SKM-1 treated with dmso at 0.1 percent for 144 hours (cell line): Measurements from ENCODE around the gene NKIRAS1.
A peak's percentile ranks its signal among the peaks of the same experiment; 100 is the strongest.

Source experiments
- DNase-seq: peaks from one replicate; lab custom pipeline; 2025; ENCODE audit not compliant: unreplicated experiment; lab: John Stamatoyannopoulos, UW

The NKIRAS1 gene

DNA sequence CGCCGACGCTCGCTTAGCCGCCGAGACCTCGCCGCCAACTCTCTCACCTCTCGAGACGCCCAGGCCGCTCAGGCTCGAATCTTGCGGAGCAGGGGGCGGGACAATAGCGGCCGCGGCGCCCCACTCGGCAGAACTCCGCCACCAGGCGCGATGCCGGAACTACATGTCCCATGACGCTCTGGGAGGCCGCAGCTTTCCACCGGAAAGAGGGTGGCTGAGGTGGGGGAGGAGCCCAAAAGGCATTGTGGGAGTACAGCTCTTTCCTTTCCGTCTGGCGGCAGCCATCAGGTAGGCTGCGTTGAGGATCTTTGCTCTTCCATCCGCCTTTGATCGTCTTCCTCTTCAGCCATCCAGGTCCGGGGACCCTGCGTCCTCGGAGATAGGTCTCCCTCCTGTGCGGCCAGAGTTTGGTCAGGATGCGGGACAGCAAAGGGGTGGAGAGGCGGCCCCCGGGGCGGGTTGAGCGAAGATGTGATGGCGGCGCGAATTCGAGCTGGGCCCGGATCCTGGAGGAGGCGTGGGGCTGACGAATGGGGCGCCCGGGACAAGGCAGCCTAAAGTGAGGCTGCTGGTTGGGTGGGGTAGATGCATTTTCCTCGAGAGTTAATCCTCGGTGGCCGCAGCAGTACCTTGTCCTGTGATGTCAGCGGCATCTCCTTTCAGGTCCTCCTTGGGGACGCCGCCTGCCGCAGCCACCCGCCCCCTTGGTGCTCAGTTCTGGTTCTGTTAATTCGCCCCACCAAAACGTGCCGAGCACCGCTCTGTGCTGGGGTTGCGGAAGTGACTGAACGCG is at the start of gene NKIRAS1, which contains the start of gene RPL15:
TSS of gene NKIRAS1 (minus strand) at position 105 of the 793 bp plus-strand sequence. CDS start 6,086 bp downstream, outside the sequence.
TSS of gene RPL15 (plus strand) at position 247 of the 793 bp plus-strand sequence. CDS start 728 bp downstream, outside the sequence.
- DNase-seq: peak; percentile 97

DNA sequence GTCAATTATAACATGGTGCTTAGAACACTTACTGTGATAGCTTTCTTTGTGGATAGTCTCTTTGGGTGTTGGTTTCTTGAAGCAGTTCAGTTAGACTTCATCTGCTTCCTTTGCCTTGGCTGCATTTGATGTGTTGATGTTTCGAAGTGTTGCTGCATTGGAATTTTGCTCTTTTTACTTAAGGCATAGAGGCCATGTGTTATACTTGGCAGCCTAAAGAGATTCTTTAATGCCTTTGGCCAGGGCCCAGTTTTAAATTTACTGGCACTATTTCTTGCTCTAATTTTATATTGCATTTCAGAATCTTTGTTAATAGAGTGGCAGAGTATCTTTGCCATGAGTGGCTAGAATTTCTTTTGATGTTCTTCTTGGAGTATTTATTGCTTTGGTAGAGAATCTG is 49.5 kb upstream of the NKIRAS1 start:
- DNase-seq: no peak

DNA sequence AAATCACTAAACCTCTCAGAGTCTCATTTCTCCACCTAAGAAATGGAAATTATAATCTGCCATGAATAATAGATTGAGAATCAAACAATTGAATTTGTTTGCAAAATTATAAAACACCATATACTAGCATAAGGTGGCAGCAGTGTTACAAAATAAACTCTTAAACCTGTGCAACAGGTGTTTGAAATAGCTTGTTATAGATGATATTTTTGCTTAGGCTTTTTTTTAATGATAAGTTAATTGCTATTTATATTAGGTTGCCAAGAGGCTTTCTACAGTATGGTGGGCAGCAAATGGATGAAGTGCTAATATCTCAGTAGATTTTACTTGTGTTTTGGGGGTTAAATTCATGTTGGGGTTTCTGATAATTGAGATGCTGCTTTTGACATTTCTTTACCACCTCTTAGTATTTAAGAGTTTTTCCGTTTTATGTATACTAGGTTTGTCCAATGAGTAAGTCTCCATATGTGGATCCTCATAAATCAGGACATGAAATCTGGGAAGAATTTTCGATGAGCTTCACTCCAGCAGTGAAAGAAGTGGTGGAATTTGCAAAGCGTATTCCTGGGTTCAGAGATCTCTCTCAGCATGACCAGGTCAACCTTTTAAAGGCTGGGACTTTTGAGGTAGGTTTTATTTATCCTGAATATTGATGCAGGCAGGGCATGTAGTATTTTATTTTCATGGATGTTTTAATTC is 47.9 kb upstream of the NKIRAS1 start:
- no peak for DNase-seq

DNA sequence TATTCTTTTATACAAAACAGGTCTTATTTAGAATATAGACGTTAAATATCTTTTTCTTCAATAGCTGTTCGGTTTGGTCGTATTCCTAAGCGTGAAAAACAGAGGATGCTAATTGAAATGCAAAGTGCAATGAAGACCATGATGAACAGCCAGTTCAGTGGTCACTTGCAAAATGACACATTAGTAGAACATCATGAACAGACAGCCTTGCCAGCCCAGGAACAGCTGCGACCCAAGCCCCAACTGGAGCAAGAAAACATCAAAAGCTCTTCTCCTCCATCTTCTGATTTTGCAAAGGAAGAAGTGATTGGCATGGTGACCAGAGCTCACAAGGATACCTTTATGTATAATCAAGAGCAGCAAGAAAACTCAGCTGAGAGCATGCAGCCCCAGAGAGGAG is 45.1 kb upstream of the NKIRAS1 start:
- DNase-seq: no peak

DNA sequence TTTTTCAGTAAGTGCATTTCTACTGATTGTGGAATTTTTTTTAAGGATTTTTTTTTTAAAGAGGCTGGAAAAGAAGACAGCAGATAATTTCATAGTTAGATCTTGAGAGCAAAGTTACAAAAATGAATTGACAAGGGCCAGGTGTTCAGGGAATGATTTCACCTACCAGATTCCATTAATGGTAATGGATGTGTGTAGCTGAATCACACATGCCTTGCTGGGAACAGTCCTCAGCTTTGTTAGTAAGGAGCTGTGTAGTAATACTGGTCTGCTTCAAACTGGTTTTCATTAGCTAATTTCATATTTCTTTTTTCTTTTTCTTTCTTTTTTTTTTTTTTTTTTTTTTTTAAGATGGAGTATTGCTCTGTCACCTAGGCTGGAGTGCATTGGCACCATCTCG is 44.3 kb upstream of the NKIRAS1 start:
- no peak for DNase-seq

DNA sequence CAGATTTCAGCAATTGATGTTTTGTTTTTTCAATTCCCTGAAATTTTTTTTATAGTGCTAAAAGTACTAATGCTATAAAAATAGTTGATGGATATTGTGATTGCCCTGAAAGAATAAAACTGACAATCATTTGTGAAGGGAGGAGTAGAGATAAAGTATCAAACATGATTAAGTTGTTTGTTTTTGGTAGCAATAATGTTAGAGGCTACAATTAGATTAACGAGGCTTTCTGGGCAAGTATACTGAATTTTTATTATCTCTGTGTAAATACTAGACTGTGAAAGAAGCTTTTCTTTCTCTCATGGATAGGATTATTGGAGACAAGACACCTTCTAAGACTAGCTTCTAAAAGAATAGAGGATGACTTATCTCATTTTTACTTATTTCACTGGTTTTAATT is 43.9 kb upstream of the NKIRAS1 start:
- no peak for DNase-seq

DNA sequence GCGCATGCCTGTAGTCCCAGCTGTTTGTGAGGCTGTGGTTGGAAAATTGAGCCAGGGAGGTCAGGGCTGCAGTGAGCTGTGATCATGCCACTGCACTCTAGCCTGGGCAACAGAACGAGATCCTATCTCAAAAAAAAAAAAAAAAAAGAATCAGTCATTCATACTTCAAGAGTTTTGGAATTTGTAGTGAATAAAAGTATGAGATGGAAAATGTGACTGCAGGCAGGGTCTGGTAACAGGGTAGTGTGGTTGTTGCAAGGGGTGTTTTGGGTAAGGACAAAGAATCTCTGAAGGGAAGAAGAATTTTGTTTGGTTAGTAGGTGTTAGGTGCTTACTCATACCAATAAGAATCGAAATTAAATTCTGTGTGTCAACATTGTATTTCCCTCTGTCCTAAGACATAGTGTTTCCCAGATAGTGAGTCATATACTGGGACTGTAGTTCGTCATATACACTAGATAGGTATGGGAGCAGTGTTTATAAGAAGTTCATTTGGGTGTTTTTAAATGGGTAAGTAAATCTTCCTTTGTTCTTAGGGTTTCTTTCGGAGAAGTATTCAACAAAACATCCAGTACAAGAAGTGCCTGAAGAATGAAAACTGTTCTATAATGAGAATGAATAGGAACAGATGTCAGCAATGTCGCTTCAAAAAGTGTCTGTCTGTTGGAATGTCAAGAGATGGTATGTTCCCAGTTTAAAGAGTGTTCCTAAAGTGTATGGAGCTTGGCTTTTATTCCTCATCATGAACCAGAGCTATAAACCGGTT is 42.5 kb upstream of the NKIRAS1 start:
- no peak for DNase-seq

DNA sequence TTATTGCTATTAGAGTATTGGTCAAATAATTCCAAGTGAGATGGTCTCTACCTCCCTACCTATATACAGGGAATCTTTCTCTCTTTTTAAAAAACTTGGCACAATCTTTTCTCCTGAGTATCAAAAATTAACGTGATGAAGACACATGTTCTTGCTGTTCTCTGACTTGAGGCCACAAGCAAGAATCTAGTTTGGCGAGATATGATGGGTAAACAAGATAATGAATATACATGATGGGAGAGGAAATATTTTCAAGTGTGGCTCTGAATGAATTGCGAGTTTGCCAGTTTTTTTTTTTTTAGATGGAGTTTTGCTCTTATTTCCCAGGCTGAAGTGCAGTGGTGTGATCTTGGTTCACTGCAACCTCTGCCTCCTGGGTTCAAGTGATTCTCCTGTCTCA is 39.9 kb upstream of the NKIRAS1 start:
- DNase-seq: no peak

DNA sequence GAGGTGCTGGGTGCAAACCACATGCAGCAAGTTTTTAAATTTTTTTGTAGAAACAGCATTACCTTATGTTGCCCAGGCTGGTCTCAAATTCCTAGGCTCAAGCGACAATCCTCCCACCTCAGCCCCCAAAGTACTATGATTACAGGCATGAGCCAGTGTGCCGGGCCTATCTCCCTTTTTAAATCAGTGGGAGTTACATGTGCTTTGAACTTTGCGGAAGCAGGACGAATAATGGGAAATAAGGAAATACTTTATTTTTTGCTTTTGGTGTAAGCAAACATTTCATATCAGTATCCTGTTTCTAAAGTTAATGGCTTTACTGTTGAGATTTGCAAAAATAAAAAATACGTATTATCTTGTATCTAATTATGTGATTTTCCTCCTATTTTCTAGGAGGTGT is 37.4 kb upstream of the NKIRAS1 start:
- no peak for DNase-seq

DNA sequence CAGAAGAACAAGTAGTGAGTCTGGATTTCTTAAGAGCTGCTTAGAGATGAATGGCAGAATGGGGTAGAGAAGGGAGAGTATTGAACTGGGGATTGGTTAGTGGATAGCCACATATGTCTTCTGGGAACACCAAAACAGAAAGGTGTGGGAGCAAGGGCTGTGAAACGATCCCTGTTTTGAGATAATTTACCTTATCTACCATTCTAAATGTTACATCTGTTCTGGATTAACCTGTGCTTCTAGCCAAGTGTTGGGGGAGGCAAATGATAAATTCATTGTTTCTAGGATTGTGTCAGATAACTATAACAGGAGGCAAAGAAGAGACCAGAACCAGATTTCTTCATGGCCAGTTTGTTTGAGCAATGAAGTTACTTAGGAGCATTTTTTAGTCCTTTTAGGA is 36.7 kb upstream of the NKIRAS1 start:
- no peak for DNase-seq

DNA sequence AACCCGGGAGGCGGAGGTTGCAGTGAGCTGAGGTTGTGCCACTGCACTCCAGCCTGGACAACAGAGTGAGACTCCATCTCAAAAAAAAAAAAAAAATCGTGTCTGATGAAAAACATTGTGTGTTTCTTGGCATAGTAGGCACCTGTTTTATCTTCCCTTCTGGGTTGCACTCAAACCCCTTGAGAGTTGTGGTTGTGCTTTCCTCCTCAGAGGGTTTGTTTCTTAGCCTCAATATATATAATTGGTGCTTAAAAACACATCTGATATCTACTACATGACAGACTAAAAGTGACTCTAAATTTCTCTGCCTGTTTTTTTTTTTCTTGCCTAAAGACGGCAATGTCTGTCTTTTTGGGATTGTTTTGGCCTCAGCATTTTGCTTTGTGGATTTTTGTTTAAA is 35.9 kb upstream of the NKIRAS1 start:
- no peak for DNase-seq

DNA sequence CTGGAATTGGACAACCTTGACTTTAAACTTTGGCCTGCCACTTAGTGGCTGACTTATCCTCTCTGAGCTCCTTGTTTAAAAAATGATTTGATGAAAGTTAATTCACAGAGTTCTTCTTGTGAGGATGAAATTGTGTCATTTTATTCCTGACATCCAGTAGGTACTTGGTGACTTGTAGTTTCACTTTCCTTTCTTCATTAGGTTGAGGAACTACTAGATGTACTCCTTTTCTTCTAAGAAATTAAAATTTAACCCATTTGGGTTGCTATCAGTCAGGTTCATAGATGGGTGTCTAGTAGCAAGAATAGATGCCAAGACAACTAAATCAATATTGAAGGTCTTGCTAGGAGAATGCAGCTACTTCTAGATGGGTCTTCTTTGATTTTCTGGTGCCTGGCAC is 33.5 kb upstream of the NKIRAS1 start:
- DNase-seq: no peak

DNA sequence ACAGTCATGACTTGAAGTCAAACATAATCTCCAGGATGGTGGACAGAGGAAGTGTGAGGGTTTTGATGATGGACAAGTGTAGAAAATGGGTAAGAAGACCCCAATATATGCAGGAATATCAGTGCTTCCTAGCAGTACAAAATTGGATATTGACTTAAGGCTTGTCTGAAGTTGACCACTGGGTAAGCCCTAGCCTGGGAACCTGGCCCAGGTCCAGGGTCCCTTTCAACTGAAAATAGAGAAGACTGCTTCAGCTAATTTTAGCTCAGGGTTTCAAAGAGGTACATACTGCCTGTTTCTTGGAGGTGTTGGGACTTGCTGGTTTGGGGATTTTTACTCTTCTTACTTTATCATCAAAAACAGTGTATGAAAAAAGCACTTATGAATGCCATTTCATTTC is 33.0 kb upstream of the NKIRAS1 start:
- DNase-seq: no peak

DNA sequence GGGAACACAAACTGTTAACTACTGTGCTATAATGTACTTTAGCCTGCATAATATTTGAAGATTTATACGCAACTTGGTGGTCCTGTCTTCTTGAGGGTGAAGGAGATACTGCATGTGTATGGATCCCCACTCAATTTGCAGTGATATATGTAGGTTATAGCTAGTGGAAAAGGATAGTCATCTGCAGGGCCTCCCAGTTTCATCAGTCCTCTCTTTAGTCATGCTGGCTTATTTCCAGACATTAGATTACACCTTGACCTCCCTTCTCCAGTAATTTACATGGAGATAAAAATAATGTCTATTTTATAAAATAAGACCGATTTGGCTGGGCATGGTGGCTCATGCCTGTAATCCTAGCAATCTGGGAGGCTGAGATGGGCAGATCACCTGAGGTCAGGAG is 32.0 kb upstream of the NKIRAS1 start:
- no peak for DNase-seq

DNA sequence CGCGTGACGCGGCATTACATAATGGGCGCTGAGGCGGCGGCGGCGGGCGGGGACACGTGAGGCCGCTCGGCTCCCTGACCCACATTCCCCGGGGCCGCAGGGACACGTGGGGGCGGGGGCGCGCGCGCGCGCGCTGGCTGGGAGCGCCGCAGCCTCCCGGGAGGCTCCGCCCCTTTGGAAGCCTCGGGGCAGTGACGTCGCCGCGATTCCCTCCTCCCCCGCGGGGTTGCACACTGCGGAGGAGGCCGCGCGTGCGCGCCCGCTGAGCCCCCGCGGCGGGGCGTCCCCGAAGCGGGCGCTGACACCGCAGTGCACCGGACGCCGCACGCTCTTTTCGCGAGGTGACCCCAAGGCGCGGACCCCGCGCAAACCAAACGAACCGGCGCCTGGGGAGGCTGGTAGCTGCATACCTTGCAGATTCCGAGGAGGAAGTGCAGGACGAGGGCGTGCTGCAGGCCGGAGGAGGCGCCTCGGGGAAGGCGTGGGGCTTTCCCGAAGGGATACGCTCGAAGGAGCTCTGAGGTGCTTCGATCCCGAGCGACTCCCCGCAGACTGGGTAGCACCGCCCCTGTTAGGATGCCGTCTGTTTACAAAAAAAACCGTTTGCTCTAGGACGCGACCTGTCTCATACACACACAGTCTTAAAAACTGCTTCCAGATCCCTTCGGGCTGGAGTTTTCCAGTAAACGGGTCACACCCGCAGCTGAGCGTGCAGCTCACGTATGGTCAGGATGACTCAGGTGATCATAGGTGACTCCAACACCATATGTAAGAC is 29.3 kb upstream of the NKIRAS1 start:
- peak; percentile 83 for DNase-seq

DNA sequence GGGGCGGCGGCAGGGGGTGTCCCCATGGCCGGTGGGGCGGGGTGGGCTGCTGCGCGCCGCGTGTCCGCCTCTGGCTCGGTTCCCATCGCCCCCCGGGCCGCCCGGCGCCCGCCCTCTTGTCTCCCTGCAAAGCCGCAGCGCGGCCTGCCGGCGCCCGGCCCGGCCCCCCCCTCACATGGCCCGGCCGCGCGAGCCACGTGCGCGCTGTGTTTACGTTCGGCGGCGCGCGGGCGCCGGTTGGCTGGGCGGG is 28.8 kb upstream of the NKIRAS1 start:
- no peak for DNase-seq

DNA sequence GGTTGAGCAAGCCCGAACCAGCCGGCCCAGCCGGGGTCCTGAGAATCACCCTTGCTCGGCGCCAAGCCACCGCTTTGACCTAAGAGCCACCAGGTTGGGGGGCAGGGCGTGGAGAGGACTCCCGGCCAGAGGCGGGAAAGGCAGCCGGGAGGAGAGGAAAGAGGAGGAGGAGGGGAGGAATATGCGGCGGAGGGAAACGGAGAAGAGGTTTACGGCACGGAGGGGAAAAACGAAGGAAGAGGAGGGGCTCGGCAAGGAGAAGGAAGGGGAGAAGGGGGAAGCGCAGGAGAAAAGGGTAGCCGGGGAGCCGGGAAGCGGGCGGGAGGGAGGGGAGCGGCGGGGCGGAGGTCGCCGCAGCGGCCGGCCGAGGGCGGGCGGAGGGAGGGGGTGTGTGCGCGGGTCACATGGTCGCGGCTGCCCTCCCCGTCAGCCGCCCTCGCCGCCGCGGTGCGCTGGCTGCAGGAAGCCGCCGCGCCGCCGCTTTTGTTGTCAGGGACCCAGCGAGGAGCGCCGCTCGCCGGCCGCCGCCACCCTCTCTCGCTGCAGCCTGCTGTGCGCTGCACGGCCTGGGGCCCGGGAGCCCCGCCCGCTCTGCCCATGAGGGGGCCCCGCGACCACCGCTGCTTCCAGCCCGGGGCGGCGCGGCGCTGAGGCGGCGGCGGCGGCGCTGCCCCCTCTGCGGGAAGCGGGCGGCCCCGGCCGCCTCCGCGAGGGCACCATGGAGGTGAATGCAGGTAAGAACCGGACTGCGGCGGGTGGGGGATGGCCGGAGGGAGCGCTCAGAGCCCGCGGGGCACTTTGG is 28.3 kb upstream of the NKIRAS1 start, which contains the start of gene NR1D2:
TSS of gene NR1D2 (plus strand) at position 426 of the 802 bp plus-strand sequence. CDS start at position 719, 293 bp downstream.
- DNase-seq: peak; percentile 81

DNA sequence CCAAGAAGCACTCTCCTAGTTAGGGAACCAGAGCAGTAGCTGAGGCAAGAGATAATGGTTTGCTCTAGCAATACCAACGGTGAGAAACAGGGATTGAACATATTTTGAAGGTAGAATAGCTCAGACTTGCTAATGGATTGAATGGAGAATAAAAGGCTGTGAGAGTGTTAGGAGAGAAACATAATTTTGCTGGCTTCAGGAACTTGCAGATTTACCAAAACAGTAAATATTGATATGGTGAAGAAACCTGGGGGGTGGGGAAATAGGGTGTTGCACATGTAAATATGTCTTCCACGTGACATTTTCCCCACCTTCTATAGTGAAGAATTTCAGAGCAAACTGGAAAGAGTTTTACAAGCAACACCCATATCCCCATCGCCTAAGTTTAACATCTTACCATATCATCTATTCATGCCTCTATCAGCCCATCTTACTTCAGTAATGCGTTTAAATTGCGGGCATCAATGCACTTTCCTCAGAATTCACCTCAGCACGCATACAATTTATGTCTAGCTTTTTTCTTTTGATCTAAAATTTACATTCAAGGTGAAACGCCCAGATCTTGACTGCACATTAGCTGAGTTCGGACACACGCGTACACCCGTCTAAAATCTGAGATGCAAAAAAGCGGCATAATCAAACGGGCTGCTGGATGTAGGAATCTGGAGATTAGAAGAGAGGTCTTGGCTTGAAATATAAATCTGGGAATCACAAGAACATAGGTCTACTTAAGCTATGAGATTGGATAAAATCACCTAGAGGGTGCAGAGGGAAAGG is 27.4 kb upstream of the NKIRAS1 start:
- DNase-seq: no peak

DNA sequence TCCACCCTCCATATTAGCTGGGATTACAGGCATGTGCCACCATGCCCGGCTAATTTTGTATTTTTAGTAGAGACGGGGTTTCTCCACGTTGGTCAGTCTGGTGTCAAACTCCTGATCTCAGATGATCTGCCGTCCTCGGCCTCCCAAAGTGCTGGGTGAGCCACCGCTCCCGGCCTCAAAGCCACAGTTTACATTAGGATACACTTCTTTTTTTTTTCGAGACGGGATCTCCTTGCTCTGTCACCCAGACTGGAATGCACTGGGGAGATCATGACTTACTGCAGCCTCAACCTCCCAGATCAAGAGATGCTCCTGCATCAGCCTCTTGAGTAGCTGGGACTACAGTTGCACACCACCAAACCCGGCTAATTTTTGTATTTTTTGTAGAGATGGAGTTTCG is 25.8 kb upstream of the NKIRAS1 start:
- no peak for DNase-seq

DNA sequence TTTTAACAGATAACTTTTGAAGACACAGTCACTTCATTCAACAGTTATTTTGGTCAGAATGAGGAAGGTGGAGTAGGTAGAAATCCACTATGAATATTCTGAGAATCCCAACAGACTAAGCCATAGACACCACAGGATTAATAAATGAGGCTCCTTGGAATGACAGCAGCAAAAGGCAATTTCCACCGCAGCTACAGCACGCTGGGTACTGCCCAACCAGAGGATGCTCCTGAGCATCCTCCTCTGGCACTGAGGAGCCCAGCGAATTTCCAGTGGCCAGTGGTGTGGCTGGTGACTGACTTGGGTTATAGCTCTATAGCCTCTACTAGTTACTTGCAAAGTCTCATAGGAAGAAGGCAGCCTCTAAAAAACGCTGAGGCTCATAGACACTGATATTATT is 24.6 kb upstream of the NKIRAS1 start:
- DNase-seq: no peak
